HG02610 (cell line): ENCODE results near the gene GRK5.
"Not testable (repeated sequence)": the region's sequence is repeated elsewhere in the genome, so short reads cannot be mapped to it uniquely, and the experiment has no call there.

Experiments used
- ATAC-seq: cut with Tn5 transposase; IDR thresholded peaks from one replicate; pipeline ENCODE4 v1.9.1; 2021; ENCODE audit warnings: mild to moderate bottlenecking, moderate library complexity; ENCODE audit not compliant: unreplicated experiment

Gene GRK5

DNA sequence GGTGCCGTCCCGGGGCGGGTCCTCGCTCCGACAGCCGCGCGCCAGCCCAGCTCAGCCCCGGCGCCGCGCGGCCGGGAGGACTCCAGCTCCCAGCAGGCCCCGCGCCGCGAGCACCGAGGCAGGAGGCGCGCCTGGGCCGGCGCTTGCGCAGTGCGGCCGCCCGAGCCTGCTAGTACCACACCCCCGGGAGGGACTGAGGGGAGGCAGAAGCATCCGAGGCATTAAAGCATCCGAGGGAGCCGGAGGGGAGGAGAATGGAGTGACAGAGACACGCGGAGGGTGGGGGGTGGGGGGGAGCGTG, at the start of gene GRK5:
GRK5 (plus strand) TSS at position 206 of the 301 bp plus-strand sequence. CDS start 347 bp downstream, outside the sequence.
- ATAC-seq = peak; percentile 75

GRCh38 chr10:119159332-119159731, 48.0 kb upstream of the GRK5 start:
- ATAC-seq = no peak

DNA sequence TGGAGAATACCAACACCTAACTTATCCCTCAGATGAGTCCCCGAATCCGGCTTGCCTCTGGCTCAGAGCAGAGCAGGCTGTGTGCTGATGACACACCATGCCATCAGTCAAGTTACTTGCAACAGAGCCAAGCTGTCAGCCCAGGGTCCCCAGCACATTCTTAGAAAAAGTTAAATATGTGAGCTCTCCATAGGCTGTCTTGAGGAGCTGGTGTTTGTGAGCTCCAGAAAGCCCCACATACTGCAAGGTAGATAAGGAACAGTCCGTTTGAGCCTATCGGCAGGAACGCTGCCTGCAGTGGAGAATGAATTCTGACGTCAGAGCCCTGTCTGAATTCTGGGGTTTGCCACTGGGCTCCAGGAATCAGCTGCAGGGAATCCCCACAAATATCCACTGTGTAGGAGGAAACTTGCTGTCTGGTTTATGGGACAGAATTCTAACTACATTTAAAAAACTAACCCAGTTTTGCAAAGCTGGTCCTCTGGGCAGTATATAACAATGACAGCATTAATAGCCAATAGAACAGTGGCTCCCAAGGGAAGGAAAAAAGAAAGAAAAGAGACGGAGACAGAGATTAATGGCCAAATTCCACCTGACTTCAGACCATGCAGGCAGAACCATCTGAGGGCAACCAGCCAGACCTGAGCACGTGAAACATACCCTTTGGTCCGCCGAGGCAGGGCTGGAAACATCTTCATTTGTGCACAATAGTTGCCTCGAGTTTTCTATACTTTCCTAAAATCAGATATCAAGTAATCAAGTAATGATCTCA, 45.5 kb upstream of the GRK5 start:
- no peak for ATAC-seq

DNA sequence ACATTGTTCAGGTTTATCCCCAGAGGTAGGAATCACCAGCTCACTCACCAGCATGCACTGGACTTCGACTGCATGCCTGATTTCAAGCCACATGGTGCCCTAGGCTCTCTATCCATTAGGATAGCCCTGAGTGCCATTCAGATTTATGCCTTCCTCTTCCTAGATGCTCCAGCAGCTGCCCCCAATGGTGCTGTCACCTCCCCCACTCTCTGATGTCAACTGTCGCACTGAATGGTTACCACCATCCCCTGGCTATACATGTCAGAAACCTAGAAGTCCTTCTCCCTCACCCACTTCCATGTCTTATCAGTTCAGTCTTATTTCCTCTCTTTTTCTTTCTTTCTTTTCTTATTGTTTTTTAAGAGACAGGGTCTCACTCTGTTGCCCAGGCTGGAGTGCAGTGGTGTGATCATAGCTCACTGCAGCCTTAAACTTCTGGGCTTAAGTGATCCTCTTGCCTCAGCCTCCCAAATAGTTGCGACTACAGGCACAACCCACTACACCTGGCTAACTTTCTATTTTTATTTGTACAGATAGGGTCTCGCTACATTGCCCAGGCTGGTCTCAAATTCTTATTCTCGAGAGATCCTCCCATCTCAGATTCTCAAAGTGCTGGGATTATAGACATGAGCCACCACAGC, 44.8 kb upstream of the GRK5 start:
- ATAC-seq = no peak

- peak; percentile 92 for ATAC-seq
Observed at GRCh38 chr10:119165171-119166117, 41.9 kb upstream of the GRK5 start, which contains the start of gene SFXN4. TSS of gene SFXN4 (minus strand) at chr10:119165714. CDS start at chr10:119165647, 67 bp downstream.

- no peak for ATAC-seq
Observed at GRCh38 chr10:119166118-119166500, 41.3 kb upstream of the GRK5 start.

- ATAC-seq = no peak
Observed at GRCh38 chr10:119166564-119166963, 40.8 kb upstream of the GRK5 start.

DNA sequence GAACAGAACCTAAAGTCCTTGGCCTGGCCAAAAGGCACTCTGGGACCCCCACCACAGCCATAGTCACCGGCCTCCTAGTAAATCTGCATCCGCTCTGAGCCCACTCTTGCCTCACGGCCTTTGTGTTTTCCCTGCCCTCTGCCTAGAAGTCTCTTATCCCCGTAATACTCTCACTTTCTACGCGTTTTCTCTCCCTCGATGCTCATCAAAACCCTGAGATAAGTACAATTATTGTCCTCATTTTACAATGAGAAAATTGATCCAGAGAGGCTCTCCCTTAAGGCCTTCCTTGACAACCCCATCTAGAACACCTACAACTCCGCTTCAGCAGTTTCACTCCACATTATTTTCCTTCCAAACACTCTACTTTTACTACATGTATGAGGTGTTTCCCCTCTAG, 40.3 kb upstream of the GRK5 start:
- no peak for ATAC-seq

DNA sequence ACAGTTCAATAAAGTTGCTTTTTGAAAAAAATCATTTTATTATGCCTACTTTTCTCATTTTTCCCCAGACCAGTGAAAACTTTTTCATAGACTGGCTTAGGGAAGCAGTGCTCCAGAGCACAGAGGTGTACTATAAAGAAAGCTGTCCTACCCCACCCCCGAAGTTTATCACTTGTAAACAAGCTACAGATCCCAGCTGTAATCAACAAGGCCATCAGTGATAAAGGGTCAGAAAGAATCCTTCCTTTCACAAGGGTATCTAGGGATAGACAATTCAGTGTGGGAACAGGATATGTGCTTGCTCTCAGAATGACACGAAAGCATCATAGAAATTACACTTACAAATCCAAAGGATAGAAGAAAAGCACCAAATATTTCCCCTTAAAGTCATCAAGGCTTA, 33.3 kb upstream of the GRK5 start:
- ATAC-seq = no peak

GRCh38 chr10:119176166-119176565, 31.2 kb upstream of the GRK5 start:
- ATAC-seq = peak; percentile 52

- no peak for ATAC-seq
Observed at GRCh38 chr10:119177708-119178371, 29.5 kb upstream of the GRK5 start.

- ATAC-seq = peak; percentile 78
Observed at GRCh38 chr10:119178372-119179119, 28.8 kb upstream of the GRK5 start, which contains the start of gene PRDX3. TSS of gene PRDX3 (minus strand) at chr10:119178812. CDS start at chr10:119178790, 22 bp downstream.

DNA sequence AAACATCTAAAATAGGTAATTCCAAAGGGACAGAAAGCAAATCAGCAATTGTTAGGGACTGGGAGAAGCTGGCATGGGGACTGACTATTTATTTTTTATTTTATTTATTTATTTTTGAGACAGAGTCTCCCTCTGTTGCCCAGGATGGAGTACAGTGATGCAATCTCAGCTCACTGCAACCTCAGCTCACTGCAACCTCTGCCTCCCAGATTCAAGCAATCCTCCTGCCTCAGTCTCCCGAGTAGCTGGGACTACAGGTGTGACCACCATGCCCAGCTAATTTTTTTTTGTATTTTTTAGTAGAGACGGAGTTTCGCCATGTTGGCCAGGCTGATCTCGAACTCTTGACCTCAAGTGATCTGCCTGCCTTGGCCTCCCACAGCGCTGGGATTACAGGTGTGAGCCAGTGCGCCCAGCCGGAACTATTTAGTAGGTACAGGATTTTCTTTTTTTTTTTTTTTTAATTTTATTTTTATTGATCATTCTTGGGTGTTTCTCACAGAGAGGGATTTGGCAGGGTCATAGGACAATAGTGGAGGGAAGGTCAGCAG, 26.4 kb upstream of the GRK5 start:
- not testable (repeated sequence) for ATAC-seq

GRCh38 chr10:119183664-119184412, 23.5 kb upstream of the GRK5 start:
- ATAC-seq = no peak

DNA sequence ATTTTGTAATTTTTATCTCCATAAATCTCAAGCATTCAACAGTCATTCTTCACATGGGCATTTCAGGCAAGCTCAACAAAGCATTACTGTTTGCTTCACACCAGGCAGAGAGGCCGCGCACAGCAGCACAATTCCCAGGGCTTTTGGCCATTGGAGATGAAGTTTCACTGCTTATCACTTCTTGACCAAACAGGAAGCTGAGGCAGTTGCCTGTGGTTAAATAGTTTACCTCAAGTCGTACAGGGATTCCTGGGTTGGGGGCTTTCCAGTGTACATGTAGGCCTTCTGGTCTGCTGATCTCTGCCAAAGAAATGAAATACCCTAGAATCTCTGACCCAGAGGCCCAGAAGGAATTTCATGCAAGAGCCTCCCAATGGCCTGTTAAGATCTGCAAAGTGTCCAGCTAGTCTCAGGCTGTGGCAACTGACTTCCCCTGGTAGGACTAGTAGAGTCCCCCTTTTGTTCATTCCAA, 17.5 kb upstream of the GRK5 start:
- peak; percentile 63 for ATAC-seq

- no peak for ATAC-seq
Observed at GRCh38 chr10:119190353-119190752, 17.0 kb upstream of the GRK5 start.

GRCh38 chr10:119190954-119191785, 16.2 kb upstream of the GRK5 start:
- no peak for ATAC-seq

GRCh38 chr10:119191881-119192280, 15.5 kb upstream of the GRK5 start:
- no peak for ATAC-seq
